Pancreas (tissue), 10 donors: Measurements from ENCODE around the gene NUB1. TPM values are rescaled to one million over a fixed set of nuclear protein-coding genes. Genes with fewer than 3 reads are reported as not detected.

Experiments used
- ATAC-seq, 4 donors: fragments of 200-7000 bp; cut with Tn5 transposase; one replicate each; pipeline versions ENCODE4 v1.8.0 to v1.9.1; 2020; ENCODE audit warnings: mild to moderate bottlenecking in 4 of 4, moderate library complexity in 4 of 4
- DNase-seq, 6 donors: peaks; one replicate each; pipeline ENCODE4 v3.0.0-alpha.2; 2020
- FAIRE-seq: peaks from 2 replicates; lab custom pipeline; 2012; peaks lifted over from hg19 to GRCh38; lab: Jason Lieb, UNC
- H3K27ac ChIP-seq, 4 donors: fragments of 200-600 bp; sonication (generic); 1 replicate in 3 of 4; 2 replicates in 1 of 4; pipeline versions ENCODE4 v1.5.0 to v1.8.0; 2020
- H3K27me3 ChIP-seq, 4 donors: fragments of 200-600 bp; one replicate each; pipeline ENCODE4 v1.8.0; 2021
- H3K36me3 ChIP-seq, 3 donors: fragments of 200-600 bp; sonication (generic) in 1 of 3; one replicate each; pipeline versions ENCODE4 v1.5.0 to v1.8.0; 2020 to 2021
- H3K4me1 ChIP-seq, 3 donors: fragments of 200-600 bp; one replicate each; pipeline ENCODE4 v1.8.0; 2021
- H3K4me3 ChIP-seq, 4 donors: fragments of 200-600 bp; sonication (generic) in 2 of 4; one replicate each; pipeline versions ENCODE4 v1.5.0 to v1.8.0; 2020 to 2021
- H3K9me3 ChIP-seq, 4 donors: fragments of 200-600 bp; one replicate each; pipeline ENCODE4 v1.8.0; 2021
- CTCF ChIP-seq, 4 donors: fragments of 200-600 bp; sonication (generic) in 3 of 4; IDR thresholded peaks; one replicate each; pipeline versions ENCODE4 v1.5.0 to v1.8.0; 2021; ENCODE audit warnings: antibody characterized with exemption in 4 of 4
- WGBS, 2 donors: extraction: QIAGEN DNeasy Blood & Tissue Kit; methylation state at CpG; one replicate each; pipeline ENCODE4 v1.1.7; 2013; 5-methylcytosine and 5-hydroxymethylcytosine counted together
- intact Hi-C, 3 donors: fragments of 100-400 bp; cut with DNase I; formaldehyde crosslinking; loops; one replicate each; pipeline versions ENCODE4 v1.11.1 to v1.14.2; 2022
- polyA plus RNA-seq, 2 donors: library from polyadenylated mRNA; stranded (reverse); fragments of 200-250 nt; gene quantifications; one replicate each; pipeline ENCODE4 v1.2.3, GENCODE V29; 2013
- total RNA-seq, 6 donors: library from RNA; stranded (reverse); fragmentation: NEBNext Ultra II Directional in 4 of 6; extraction: Animal tissue kit (Norgen Biotek cat#: 25700) in 4 of 6; gene quantifications; one replicate each; pipeline versions ENCODE4 v1.2.1 to v1.2.4, GENCODE V29; 2021 to 2023
- donor health status: healthy with polysubstance abuse.
- donor health status: DM: no; HTN: no; CAD: no; lungs with moderate emphysema.
- donor health status: DM: no; HTN: no; CAD: no.
- donor health status: control.
- donor health status: control.
- donor health status: Bipolar disorder and iron deficiency.
- donor health status: DM: yes; HTN: yes; CAD: no.
- donor health status: DM: no; HTN: no; CAD: no.
- donor health status: DM: no; HTN: no; CAD: no.
- donor health status: DM: yes; HTN: yes; CAD: no.

The NUB1 gene
- total and polyA plus RNA-seq, 8 donors, result 19.5 to 30.6 (median 23.8) TPM

GRCh38 chr7:151376218-151376902 lies 34.7 kb downstream of the NUB1 start:
- intact Hi-C loops, result no loop called here
- no peak overlapping the region for H3K4me3 ChIP-seq
- FAIRE-seq (no peak), ATAC-seq (no peak), DNase-seq (peak in 1 of 6 donors; percentile 46)
- WGBS, 2 donors, result 94 to 95% methylated on average over 33 of the region's 33 CpGs
- no peaks in the 10 kb centered on the region for H3K27me3 ChIP-seq
- no peaks in the 10 kb centered on the region for H3K9me3 ChIP-seq
- no peak for TF ChIP-seq CTCF (IDR thresholded peaks at IDR 0.05)
- no peak overlapping the region for H3K27ac ChIP-seq
- H3K4me1 ChIP-seq, result no peaks in the 10 kb centered on the region
- peaks cover 3 to 37% (median 16%) of the 10 kb centered on the region in 3 donors for H3K36me3 ChIP-seq

GRCh38 chr7:151377406-151377805 lies 35.8 kb downstream of the NUB1 start:
- Histone ChIP-seq H3K4me1 (no peaks in the 10 kb centered on the region), H3K4me3 (no peak overlapping the region), H3K27ac (no peak overlapping the region), H3K9me3 (no peaks in the 10 kb centered on the region), H3K27me3 (no peaks in the 10 kb centered on the region), H3K36me3 (peaks cover 2 to 37% (median 16%) of the 10 kb centered on the region in 3 donors)
- no peak for ATAC-seq
- intact Hi-C loops, result no loop called here
- 89 to 93% methylated on average over 12 of the region's 12 CpGs for WGBS, 2 donors
- DNase-seq, result no peak
- no peak for FAIRE-seq
- TF ChIP-seq CTCF (IDR thresholded peaks at IDR 0.05), result no peak

GRCh38 chr7:151378011-151378410 lies 36.4 kb downstream of the NUB1 start:
- no peaks in the 10 kb centered on the region for H3K27me3 ChIP-seq
- ATAC-seq (no peak), DNase-seq (no peak), FAIRE-seq (no peak)
- 90 to 91% methylated on average over 9 of the region's 9 CpGs for WGBS, 2 donors
- no peaks in the 10 kb centered on the region for H3K4me1 ChIP-seq
- intact Hi-C loops, result no loop called here
- no peak overlapping the region for H3K27ac ChIP-seq
- no peaks in the 10 kb centered on the region for H3K9me3 ChIP-seq
- H3K36me3 ChIP-seq, result peaks cover 0 to 37% (median 16%) of the 10 kb centered on the region in 3 donors
- H3K4me3 ChIP-seq, result no peak overlapping the region
- TF ChIP-seq CTCF (IDR thresholded peaks at IDR 0.05), result no peak

- intact Hi-C loops, result no loop called here
- no peaks in the 10 kb centered on the region for H3K9me3 ChIP-seq
- H3K27me3 ChIP-seq, result no peaks in the 10 kb centered on the region
- H3K4me1 ChIP-seq, result no peaks in the 10 kb centered on the region
- peaks cover 0 to 37% (median 16%) of the 10 kb centered on the region in 3 donors for H3K36me3 ChIP-seq
- H3K27ac ChIP-seq, result no peak overlapping the region
- no peak for TF ChIP-seq CTCF (IDR thresholded peaks at IDR 0.05)
- ATAC-seq, result no peak
- FAIRE-seq, result no peak
- no peak overlapping the region for H3K4me3 ChIP-seq
- WGBS, 2 donors, result 84 to 91% methylated on average over 17 of the region's 17 CpGs
- no peak for DNase-seq
These were observed 37.0 kb downstream of the NUB1 start for GRCh38 chr7:151378496-151379192.

GRCh38 chr7:151379193-151379520 lies 37.5 kb downstream of the NUB1 start:
- ATAC-seq (no peak), FAIRE-seq (no peak), DNase-seq (no peak)
- H3K4me3 ChIP-seq, result no peak overlapping the region
- peaks cover 0 to 32% (median 16%) of the 10 kb centered on the region in 3 donors for H3K36me3 ChIP-seq
- H3K4me1 ChIP-seq, result no peaks in the 10 kb centered on the region
- H3K27me3 ChIP-seq, result no peaks in the 10 kb centered on the region
- no peak for TF ChIP-seq CTCF (IDR thresholded peaks at IDR 0.05)
- H3K27ac ChIP-seq, result no peak overlapping the region
- 79% methylated on average over 6 of the region's 6 CpGs for WGBS, 2 donors
- intact Hi-C loops, result no loop called here
- H3K9me3 ChIP-seq, result no peaks in the 10 kb centered on the region
